Fibroblast of pulmonary artery (primary cell): Measurements from ENCODE around the gene RCBTB1.
A peak's percentile ranks its signal among the peaks of the same experiment; 100 is the strongest.
"Not testable (repeated sequence)": the region's sequence is repeated elsewhere in the genome, so short reads cannot be mapped to it uniquely, and the experiment has no call there.

Experiments used
- DNase-seq: peaks from one replicate; pipeline ENCODE4 v3.0.0-alpha.2; 2010; ENCODE audit warnings: low read depth
- H3K4me3 ChIP-seq: replicated peaks from 2 replicates; pipeline ENCODE4 v1.5.1; 2011; ENCODE audit warnings: low read depth, mild to moderate bottlenecking, control low read depth, low read length, moderate library complexity
- CTCF ChIP-seq: IDR thresholded peaks from 2 replicates; pipeline ENCODE4 v1.5.1; 2011; ENCODE audit warnings: mild to moderate bottlenecking, control low read depth, low read length, inconsistent platforms; ENCODE audit errors: missing control alignments

Gene RCBTB1

GRCh38 chr13:49566461-49566860 lies 18.9 kb downstream of the RCBTB1 start:
- no peak for TF ChIP-seq CTCF
- DNase-seq: no peak

GRCh38 chr13:49565461-49565860 lies 19.9 kb downstream of the RCBTB1 start:
- not testable (repeated sequence) for DNase-seq, H3K4me3 ChIP-seq

More at GRCh38 chr13:49566461-49566860, 18.9 kb downstream of the RCBTB1 start:
- no peak overlapping the region for H3K4me3 ChIP-seq

GRCh38 chr13:49563516-49563915 lies 21.8 kb downstream of the RCBTB1 start:
- no peak for TF ChIP-seq CTCF
- DNase-seq: peak; percentile 51
- no peak overlapping the region for H3K4me3 ChIP-seq

GRCh38 chr13:49561062-49561410 lies 24.3 kb downstream of the RCBTB1 start:
- no peak for TF ChIP-seq CTCF
- no peak overlapping the region for H3K4me3 ChIP-seq
- DNase-seq: no peak

- no peak overlapping the region for H3K4me3 ChIP-seq
- peak; percentile 31 for DNase-seq
- peak; percentile 24 for TF ChIP-seq CTCF
Measured at GRCh38 chr13:49560270-49561061, 24.9 kb downstream of the RCBTB1 start.

- no peak for DNase-seq
- TF ChIP-seq CTCF: no peak
- H3K4me3 ChIP-seq: no peak overlapping the region
Measured at GRCh38 chr13:49559006-49559405, 26.4 kb downstream of the RCBTB1 start.

- no peak overlapping the region for H3K4me3 ChIP-seq
- TF ChIP-seq CTCF: no peak
- DNase-seq: no peak
Measured at GRCh38 chr13:49554387-49554786, 31.0 kb downstream of the RCBTB1 start.
